ENCODE results near the gene DAP.
"Not testable (repeated sequence)": the region's sequence is repeated elsewhere in the genome, so short reads cannot be mapped to it uniquely, and the experiment has no call there.

The DAP gene

DNA sequence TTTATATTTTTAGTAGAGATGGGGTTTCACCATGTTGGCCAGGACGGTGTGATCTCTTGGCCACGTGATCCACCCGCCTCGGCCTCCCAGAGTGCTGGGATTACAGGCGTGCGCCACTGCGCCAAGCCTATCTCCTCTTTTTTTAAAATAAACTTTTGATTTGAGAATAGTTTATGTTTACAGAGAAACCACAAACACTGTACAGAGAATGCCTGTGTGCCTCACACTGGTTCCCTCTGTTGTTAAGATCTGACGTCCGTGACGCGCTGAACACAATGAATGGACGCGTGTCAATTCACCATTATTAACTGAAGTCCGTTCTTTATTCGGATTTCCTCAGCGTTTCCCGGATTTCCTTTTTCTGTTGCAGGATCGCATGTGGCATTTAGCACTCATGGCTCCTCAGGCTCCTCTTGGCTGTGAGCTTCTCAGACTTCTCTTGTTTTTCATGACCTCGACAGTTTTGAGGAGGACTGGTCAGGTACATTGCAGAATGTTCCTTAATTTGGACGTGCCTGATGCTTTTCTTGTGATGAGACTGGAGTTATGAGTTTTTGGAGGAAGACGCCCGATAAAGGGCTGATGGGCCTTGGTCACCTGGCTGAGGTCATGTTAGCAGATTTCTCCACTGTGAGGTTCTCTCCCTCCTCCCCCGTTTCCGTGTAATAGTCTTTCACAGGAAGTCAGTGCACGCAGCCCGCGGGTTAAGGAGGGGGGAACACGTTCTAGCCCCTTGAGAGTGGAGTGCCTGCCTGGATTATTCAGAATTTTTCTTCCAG, 127.6 kb downstream of the DAP start:
- no peak for DNase-seq (ENCODE audit: low spot score)

DNA sequence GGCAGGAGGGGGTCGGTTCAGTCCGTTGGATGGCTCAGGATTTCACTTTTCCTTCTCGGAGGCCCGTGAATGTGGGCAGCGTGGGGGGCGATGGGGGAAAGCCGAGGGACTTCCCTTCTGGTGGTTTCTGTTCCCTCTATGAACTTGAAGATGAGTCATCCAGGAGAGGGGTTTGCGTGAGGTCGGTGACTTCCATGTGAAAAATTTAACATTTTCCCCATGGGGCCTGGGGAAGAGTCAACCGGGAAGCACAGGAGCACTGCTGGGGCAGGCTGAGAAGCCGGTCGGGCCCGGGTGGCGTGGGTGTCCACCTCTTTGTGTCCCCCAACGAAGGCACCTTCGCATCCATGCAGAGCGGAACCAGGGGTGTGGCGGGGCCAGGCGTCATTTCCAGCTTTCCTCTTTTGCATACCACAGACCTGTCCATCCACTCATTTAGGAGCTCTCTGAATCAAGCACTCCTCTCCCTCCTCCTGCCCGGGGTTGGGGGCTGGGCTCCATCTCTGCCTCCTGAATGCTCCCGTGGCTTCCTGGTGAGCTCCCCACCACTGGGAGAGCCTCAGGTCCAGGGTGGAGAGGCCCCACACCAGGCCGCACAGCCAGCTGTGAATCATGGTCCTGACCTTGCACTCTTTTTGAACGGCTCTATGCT, 128.8 kb downstream of the DAP start:
- no peak for DNase-seq (ENCODE audit: low spot score)

DNA sequence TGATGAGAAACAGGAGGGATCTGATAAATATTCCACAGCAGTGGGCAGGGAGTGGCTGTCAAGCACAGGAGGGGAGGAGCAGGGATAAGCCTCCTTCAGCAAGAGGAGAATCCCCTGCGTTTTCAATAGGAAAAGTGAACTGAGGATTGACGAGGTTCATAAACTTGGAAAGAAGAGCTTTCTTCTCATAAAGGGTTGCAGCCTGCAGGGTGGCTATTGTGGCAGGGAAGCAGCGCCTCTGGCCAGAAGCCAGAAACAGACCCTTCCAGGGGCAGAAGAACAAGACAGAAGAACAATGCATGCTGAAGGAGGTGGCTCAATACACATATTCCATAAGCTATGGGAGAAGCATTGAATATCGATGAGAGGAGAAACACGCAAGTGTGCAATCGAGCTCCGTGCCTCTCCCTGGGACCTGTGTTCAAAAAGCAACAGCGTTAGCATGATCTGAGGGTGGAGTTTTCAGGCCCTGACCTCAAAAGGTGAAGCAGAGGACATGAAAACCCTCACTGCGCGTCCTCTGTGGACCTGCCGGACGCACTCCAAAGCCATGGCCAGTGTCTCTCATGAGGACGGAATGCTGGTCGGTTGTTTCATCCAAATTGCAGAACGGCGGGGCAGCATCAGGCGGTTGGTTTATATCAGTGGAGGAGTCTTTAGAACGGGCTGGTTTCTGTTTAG, 129.6 kb downstream of the DAP start:
- no peak for DNase-seq (ENCODE audit: low spot score)

DNA sequence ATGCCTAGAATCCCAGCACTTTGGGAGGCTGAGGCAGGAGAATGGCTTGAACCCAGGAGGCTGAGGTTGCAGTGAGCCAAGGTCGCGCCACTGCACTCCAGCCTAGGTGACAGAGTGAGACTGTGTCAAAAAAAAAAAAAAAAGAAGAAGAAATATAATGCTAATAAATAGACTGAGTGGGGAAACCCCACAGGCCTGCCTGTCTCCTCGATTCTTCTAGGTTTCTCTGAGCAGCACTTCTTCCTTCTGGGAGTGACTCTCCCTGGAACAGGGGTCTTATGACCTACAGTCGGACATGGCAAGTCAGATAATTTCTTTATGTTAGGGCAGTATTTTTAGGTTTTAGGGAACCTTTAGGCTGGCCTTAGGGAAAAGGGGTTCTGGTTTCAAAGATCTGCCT, 130.3 kb downstream of the DAP start:
- DNase-seq (ENCODE audit: low spot score) = not testable (repeated sequence)

DNA sequence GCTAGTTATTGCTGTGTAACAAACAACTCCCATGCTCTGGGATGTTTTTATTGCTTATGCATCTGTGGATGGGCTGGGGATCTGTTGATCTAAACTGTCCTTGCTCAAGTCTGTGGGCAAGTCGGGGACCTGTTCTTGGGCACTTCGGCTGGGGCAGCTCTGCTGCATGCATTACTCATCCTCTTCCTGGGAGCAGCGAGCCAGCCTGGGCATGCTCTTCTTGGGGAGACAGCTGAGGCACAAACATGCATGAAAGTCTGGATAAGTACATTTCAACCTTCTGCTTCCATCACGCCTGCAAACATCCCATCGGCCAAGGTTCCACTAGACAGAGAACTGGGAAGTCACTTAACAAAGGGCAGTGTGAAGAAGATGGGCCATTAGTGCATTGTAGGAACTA, 130.9 kb downstream of the DAP start:
- DNase-seq (ENCODE audit: low spot score) = no peak

DNA sequence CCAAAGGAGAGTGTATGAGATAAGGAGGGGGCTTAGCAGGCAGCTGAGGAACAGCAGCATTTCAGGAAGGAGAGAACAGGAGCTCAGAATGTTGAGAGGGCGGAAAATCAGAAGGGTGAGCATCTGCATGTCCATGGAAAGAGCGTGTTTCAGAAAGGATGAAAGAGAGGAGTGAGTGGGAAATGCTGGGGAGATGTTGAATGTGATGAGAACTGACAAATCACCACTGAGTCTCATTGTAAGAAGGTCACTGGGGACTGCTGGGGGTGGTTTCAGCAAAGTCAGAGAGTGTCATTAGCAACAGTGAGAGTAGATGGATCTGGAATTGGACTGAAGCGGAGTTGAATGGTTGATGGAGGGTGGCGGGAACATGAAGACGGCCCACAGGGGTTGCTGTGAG, 131.4 kb downstream of the DAP start:
- DNase-seq (ENCODE audit: low spot score) = no peak

Small RNAs within 50 kb of the gene (small RNA-seq; reads per million reads assigned to genes)
- gene AC012629.4 = 0 reads per million in 2 experiments
